ENCODE data around the gene IFIT2. TPM values are rescaled to one million over a fixed set of nuclear protein-coding genes. Genes with fewer than 3 reads are reported as not detected.

The IFIT2 gene
- polyA plus RNA-seq, 1 of the 3 experiments (the other 2 are of a cell fraction), result 0.99 TPM

DNA sequence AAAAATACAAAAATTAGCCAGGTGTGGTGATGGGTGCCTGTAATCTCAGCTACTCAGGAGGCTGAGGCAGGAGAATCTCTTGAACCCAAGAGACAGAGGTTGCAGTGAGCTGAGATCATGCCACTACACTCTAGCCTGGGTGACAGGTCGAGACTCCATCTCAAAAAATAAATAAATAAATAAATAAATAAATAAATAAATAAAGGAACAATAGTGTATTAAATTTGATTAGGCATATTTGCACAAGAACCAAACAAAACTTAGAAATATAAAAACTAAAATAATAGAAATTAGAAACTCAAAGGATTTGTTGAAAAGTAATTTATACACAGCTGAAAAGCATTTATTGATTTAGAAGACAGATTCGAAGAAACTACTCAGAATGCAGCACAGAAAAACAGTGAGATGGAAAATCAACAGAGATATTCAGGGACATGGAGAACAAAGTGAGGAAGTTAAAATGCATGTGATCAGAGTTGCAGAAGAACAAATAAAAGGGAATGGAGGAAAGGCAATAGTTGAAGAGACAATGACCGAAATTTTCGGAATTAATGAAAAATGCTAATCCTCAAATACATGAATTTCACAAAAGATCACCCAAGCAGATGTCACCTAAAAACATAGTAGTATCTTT is 43.6 kb downstream of the IFIT2 start (continued):
- no peak for TF ChIP-seq RCOR1 (IDR thresholded peaks at IDR 0.05; ENCODE audit: low read length)
- TF ChIP-seq POLR2AphosphoS5 (IDR thresholded peaks at IDR 0.05; ENCODE audit: low read depth, low read length), result no peak

DNA sequence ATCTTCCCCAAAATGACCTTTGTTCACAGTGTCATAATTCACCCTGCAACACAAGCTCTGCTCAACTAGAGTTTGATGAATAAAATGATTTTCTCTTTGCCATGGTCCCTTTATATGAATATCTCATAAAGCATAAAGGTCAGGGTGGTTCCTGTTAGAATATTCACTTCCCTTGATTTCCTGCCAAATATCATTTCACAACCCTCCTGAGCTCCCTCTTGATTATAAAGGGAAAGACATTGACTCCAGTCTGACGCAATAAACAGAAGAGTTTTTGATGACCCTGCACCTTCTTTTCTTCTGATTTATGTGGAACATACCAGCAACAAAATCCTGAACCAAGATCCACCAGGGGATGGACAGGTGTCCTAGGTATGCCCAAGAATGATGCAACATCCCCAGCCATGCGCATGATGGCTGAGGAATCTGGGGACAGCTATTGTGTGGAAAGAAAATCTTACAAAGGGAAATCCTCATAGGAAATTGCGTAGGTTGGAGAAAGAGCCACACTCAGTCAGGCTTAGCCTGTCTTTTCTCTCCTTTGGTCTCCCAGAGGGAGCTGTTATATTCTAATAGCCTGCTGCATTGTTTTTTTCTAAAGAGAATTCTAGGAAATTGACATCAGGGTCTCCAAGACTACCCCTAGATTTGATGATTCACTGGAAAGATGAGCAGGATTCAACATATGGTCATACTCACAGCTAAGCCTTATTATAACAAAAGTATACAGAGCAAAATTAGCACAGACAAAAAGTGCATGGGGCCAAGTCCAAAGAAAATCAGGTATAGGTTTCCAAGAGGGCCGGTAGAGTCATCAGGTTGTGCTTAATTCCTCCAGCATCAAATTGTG is 44.8 kb downstream of the IFIT2 start:
- Histone ChIP-seq H3K9ac (no peak overlapping the region), H3K9me3 (no peaks in the 10 kb centered on the region), H3K36me3 (replicated peaks in 1 of 2; ENCODE audit: control insufficient read depth in 1 of 2, insufficient read depth in 2 of 2, low read length in 1 of 2) (no peaks in the 10 kb centered on the region), H3K9me2 (no peaks in the 10 kb centered on the region), H4K20me1 (ENCODE audit: insufficient read depth) (no peaks in the 10 kb centered on the region), H3K4me2 (no peak overlapping the region), H3K79me2 (ENCODE audit: insufficient read depth) (peaks cover 7% of the 10 kb centered on the region; the same call in 1 of the 2 replicates), H3K4me3 (ENCODE audit: low read depth in 2 of 2, low read length in 1 of 2) (no peak overlapping the region), H3K27ac (ENCODE audit: low read depth in 2 of 2, low read length in 1 of 2) (no peak overlapping the region), H3K4me1 (ENCODE audit: control insufficient read depth in 1 of 2, insufficient read depth in 2 of 2, low read depth in 1 of 2, low read length in 1 of 2) (peaks cover 2 to 26% of the 10 kb centered on the region in 2 experiments; a peak in 3 of 4 replicates), H3K27me3 (ENCODE audit: insufficient read depth) (no peaks in the 10 kb centered on the region), H3F3A (replicated peaks; ENCODE audit: insufficient read depth) (peaks cover 13% of the 10 kb centered on the region), H2AFZ (ENCODE audit: low read depth) (no peak overlapping the region)
- no peak for DNase-seq
- ChIA-PET CTCF (interaction anchor here (1.2 to 3.0 kb wide), 3 partner anchors 23 to 129 kb away, joined by 4 to 12 read pairs (median 4); no protein-coding TSS in a partner anchor), POLR2A (no interaction called here)
- WGBS (ENCODE audit: low lambda C conversion rate), result 88% methylated on average over 4 of the region's 4 CpGs
- TF ChIP-seq, protein P1, sequence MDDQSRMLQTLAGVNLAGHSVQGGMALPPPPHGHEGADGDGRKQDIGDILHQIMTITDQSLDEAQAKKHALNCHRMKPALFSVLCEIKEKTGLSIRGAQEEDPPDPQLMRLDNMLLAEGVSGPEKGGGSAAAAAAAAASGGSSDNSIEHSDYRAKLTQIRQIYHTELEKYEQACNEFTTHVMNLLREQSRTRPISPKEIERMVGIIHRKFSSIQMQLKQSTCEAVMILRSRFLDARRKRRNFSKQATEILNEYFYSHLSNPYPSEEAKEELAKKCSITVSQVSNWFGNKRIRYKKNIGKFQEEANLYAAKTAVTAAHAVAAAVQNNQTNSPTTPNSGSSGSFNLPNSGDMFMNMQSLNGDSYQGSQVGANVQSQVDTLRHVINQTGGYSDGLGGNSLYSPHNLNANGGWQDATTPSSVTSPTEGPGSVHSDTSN (IDR thresholded peaks at IDR 0.05), result no peak
- TF ChIP-seq GABPA (IDR thresholded peaks at IDR 0.05; ENCODE audit: low read depth) (no peak), TAF1 (IDR thresholded peaks at IDR 0.05; ENCODE audit: borderline replicate concordance, low read depth, low read length) (no peak)

DNA sequence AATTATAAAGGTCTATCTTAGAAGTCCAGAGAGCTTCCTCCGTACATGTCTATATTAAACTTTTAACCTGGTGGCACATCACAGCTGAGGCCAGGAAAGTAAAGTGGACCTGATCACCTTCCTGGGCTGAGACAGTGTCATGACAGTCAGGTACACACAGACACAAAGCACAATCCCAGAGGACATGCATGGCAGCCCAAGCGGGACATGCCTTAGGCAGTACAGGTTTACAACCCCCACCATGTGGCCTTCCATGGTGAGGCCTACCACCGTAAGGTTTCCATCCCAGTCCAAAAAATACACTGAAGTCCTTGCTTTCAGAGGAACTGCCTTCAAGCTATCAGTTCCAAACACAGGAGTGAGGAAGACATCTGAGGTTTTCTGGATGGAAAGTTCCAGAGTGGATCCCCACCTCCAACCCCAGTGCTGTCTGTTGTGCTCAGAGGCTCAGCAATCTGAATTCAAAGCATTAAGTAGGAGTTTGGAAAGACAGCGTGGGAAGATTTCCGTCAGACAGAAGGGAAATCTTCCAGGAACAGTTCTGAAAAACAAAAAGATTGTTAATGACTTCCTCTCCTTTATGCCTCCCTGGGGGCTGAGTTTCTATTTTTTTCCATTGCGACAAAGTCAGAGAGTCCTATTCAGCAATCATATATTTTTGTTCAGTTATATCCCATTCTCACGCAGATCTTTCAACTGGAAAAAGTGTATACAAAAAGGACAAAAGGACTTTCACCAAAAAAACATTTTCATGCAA is 46.0 kb downstream of the IFIT2 start:
- WGBS (ENCODE audit: low lambda C conversion rate), result 95% methylated on average over 7 of the region's 7 CpGs
- peaks cover 24% of the 10 kb centered on the region for H3F3A ChIP-seq (replicated peaks; ENCODE audit: insufficient read depth)
- peaks cover 2 to 36% of the 10 kb centered on the region in 2 experiments; a peak in 3 of 4 replicates for H3K4me1 ChIP-seq (ENCODE audit: control insufficient read depth in 1 of 2, insufficient read depth in 2 of 2, low read depth in 1 of 2, low read length in 1 of 2)
- H3K36me3 ChIP-seq (replicated peaks in 1 of 2; ENCODE audit: control insufficient read depth in 1 of 2, insufficient read depth in 2 of 2, low read length in 1 of 2), result no peaks in the 10 kb centered on the region
- no peak for DNase-seq
- no peak overlapping the region for H3K9ac ChIP-seq
- TF ChIP-seq RCOR1 (IDR thresholded peaks at IDR 0.05; ENCODE audit: low read length), result no peak
- TF ChIP-seq FOXJ3 (CRISPR knock-in tag; IDR thresholded peaks at IDR 0.05), result no peak
- TF ChIP-seq JUND (IDR thresholded peaks at IDR 0.05), result no peak
- no peak for TF ChIP-seq MXI1 (IDR thresholded peaks at IDR 0.05; ENCODE audit: low read depth, low read length)
- no peak for TF ChIP-seq MAX (IDR thresholded peaks at IDR 0.05; ENCODE audit: low read depth)
- TF ChIP-seq NFIC (IDR thresholded peaks at IDR 0.05; ENCODE audit: borderline replicate concordance), result no peak
- no peak for TF ChIP-seq SMC3 (IDR thresholded peaks at IDR 0.05; ENCODE audit: low read depth, low read length)
- TF ChIP-seq, protein P1 (IDR thresholded peaks at IDR 0.05), result no peak
- no peaks in the 10 kb centered on the region for H4K20me1 ChIP-seq (ENCODE audit: insufficient read depth)
- no peak overlapping the region for H3K4me3 ChIP-seq (ENCODE audit: low read depth in 2 of 2, low read length in 1 of 2)
- POLR2A ChIA-PET, result no interaction called here
- no peak overlapping the region for H3K27ac ChIP-seq (ENCODE audit: low read depth in 2 of 2, low read length in 1 of 2)
- H3K9me2 ChIP-seq, result no peaks in the 10 kb centered on the region
- no peak overlapping the region; the same call in 1 of the 2 replicates for H2AFZ ChIP-seq (ENCODE audit: low read depth)
- no peaks in the 10 kb centered on the region for H3K27me3 ChIP-seq (ENCODE audit: insufficient read depth)
- CTCF ChIA-PET, result interaction anchor here (1.0 to 3.0 kb wide), 2 partner anchors 9 to 21 kb away, joined by 3 to 12 read pairs; no protein-coding TSS in a partner anchor
- H3K9me3 ChIP-seq, result no peaks in the 10 kb centered on the region
- H3K4me2 ChIP-seq, result no peak overlapping the region
- H3K79me2 ChIP-seq (ENCODE audit: insufficient read depth), result no peaks in the 10 kb centered on the region
